Measurements from ENCODE around the gene STON2.
"Not testable (repeated sequence)": the region's sequence is repeated elsewhere in the genome, so short reads cannot be mapped to it uniquely, and the experiment has no call there.

The STON2 gene

GRCh38 chr14:81432219-81432661 lies 32.1 kb upstream of the STON2 start:
- H3K27me3 Mint-ChIP-seq (ENCODE audit: low read depth), result peaks cover 57% of the 10 kb centered on the region

DNA sequence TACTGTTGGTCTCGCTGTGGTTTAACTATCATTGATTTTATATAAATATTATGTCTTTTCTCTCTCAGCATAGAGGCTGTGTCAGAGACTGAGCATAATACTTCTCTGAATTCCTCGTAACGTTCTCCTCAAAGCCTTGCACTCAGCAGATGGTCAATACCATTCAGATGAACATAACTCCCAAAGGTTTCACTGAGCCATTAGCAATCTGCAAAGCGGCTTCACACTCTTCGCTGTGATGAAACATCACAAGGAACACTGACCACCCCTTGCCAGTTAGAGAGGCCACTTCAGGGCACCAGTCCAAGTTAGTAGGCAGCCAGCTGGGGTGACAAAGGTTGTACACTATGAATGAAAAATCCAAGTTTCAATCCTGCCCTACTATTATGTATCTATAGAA lies 30.1 kb upstream of the STON2 start:
- Mint-ChIP-seq H3K36me3 (ENCODE audit: low read depth) (no peaks in the 10 kb centered on the region), H3K27ac (no peak overlapping the region), H3K9me3 (no peaks in the 10 kb centered on the region), H3K4me3 (no peak overlapping the region), H3K4me1 (ENCODE audit: low read depth) (peaks cover under 1% of the 10 kb centered on the region), H3K27me3 (ENCODE audit: low read depth) (peaks cover 54% of the 10 kb centered on the region)

More at GRCh38 chr14:81432219-81432661, 32.1 kb upstream of the STON2 start:
- peaks cover 8% of the 10 kb centered on the region for H3K4me1 Mint-ChIP-seq (ENCODE audit: low read depth)
- no peak overlapping the region for H3K4me3 Mint-ChIP-seq
- no peaks in the 10 kb centered on the region for H3K9me3 Mint-ChIP-seq
- no peak overlapping the region for H3K27ac Mint-ChIP-seq
- H3K36me3 Mint-ChIP-seq (ENCODE audit: low read depth), result no peaks in the 10 kb centered on the region

- not testable (repeated sequence) for H3K9me3 Mint-ChIP-seq; H3K4me3 Mint-ChIP-seq; H3K36me3 Mint-ChIP-seq (ENCODE audit: low read depth); H3K4me1 Mint-ChIP-seq (ENCODE audit: low read depth); H3K27ac Mint-ChIP-seq
- H3K27me3 Mint-ChIP-seq (ENCODE audit: low read depth), result peaks cover 49% of the 10 kb centered on the region
Observed at GRCh38 chr14:81429749-81430148, 29.6 kb upstream of the STON2 start.

DNA sequence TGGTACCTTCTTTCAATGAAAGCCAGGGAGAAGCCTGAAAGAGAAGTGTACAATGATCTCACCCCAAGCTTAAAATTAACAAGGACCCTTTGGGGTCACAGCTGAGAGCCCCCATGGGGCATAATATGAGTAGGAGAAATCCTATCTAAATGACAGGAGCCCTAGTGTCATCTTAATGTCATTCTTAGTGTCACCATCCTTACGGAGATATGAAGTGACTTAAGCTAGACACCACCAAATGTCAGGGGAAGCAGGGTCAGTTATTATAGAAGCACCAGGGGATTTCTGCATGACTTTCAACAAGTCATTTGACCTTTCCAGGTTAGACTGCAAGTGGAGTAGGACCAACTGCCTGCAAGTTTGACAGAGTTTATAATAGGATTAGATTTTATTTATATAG lies 28.9 kb upstream of the STON2 start:
- H3K9me3 Mint-ChIP-seq, result no peaks in the 10 kb centered on the region
- no peaks in the 10 kb centered on the region for H3K36me3 Mint-ChIP-seq (ENCODE audit: low read depth)
- no peak overlapping the region for H3K27ac Mint-ChIP-seq
- H3K4me3 Mint-ChIP-seq, result no peak overlapping the region
- H3K27me3 Mint-ChIP-seq (ENCODE audit: low read depth), result peaks cover 42% of the 10 kb centered on the region
- H3K4me1 Mint-ChIP-seq (ENCODE audit: low read depth), result no peaks in the 10 kb centered on the region

DNA sequence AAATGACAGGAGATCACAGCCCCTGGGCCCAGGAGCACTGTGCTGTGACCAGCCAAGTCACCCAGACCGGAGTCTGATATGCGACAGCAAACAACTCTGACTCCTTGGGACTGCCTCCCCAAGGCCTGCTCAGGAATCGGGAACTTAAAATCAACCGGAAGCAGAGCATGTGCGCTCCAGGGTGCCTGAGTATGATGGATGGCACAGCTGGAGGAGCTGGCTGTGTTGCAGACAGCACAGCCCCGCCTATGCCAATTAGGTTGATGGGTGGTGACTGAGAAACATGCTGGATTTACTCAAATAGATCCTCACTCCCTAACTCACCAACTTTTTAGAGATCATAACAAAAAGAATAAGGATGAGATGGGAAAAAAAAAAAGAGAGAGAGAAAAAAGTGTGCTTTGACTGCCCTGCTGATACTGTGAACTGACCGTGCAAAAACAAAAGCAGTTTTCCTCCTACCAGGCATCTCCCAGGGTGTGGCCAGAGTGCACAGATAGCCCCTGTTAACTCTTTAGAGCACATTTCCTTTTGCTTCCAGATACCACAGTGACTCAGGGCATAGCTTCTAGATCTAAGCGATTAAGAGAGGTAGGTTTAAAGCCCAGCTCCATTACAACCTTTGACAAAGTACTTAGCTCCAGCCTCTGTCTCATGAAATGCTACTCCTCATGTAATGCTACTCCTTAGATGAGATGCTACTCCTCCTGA lies 27.4 kb upstream of the STON2 start:
- Mint-ChIP-seq H3K27ac (no peak overlapping the region), H3K9me3 (no peaks in the 10 kb centered on the region), H3K36me3 (ENCODE audit: low read depth) (no peaks in the 10 kb centered on the region), H3K4me1 (ENCODE audit: low read depth) (no peaks in the 10 kb centered on the region), H3K27me3 (ENCODE audit: low read depth) (peaks cover 27% of the 10 kb centered on the region), H3K4me3 (no peak overlapping the region)

DNA sequence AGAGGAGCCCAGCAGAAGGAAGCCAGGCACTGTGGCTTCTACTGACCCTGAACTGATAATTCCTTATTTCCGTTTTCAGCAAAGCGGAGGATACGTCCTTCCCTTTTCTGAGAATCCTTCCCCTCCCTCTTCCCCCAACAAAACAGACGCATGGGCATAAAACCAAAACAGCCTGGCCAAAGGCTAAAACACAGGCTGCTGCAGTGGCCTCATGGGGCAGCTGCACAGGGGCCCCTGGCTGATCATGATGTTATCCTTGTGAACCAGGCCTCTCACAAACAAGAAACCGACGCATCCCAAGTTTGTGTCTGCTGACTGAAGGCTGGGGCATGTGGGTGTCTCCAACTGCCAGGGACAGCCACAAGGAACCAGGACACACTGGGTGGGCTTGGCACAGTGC lies 23.4 kb upstream of the STON2 start:
- Mint-ChIP-seq H3K9me3 (peaks cover 4% of the 10 kb centered on the region), H3K27ac (no peak overlapping the region), H3K27me3 (ENCODE audit: low read depth) (peaks cover 14% of the 10 kb centered on the region), H3K36me3 (ENCODE audit: low read depth) (no peaks in the 10 kb centered on the region), H3K4me1 (ENCODE audit: low read depth) (no peaks in the 10 kb centered on the region), H3K4me3 (no peak overlapping the region)

DNA sequence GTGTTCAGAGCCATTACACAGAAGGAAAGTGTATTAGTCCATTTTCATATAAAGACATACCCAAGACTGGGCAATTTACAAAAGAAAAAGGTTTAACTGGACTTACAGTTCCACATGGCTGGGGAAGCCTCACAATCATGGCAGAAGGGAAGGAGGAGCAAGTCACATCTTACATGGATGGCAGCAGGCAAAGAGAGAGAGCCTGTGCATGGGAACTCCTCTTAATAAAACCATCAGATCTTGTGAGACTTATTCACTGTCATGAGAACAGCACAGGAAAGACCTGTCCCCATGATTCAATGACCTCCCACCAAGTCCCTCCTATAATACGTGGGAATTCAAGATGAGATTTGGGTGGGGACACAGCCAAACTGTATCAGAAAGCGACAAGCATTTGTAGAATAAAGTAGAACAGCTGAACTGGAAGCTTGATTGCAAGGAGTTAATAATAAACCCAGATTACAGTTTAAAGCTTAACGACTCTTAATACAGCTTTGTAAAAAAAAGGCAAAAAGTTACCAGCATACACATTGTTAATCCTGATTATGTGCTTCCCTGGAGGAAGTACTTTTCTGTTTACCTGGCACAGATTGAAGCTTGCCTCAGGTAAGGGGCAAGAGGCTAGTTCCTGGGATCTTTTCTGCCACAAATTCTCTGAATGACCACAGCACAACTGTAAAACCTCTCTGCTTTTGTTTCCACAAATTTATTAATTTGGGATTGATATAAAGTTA lies 18.1 kb upstream of the STON2 start:
- Mint-ChIP-seq H3K4me1 (ENCODE audit: low read depth) (peaks cover 2% of the 10 kb centered on the region), H3K4me3 (no peak overlapping the region), H3K27me3 (ENCODE audit: low read depth) (peaks cover 4% of the 10 kb centered on the region)

GRCh38 chr14:81416981-81417380 lies 16.9 kb upstream of the STON2 start:
- Mint-ChIP-seq H3K27me3 (ENCODE audit: low read depth) (peaks cover 4% of the 10 kb centered on the region), H3K4me1 (ENCODE audit: low read depth) (peaks cover 2% of the 10 kb centered on the region), H3K9me3 (peaks cover 10% of the 10 kb centered on the region), H3K27ac (no peak overlapping the region), H3K4me3 (no peak overlapping the region), H3K36me3 (ENCODE audit: low read depth) (no peaks in the 10 kb centered on the region)

More for the DNA sequence above, 18.1 kb upstream of the STON2 start:
- Mint-ChIP-seq H3K27ac (no peak overlapping the region), H3K36me3 (ENCODE audit: low read depth) (no peaks in the 10 kb centered on the region), H3K9me3 (peaks cover 10% of the 10 kb centered on the region)

- peaks cover 10% of the 10 kb centered on the region for H3K9me3 Mint-ChIP-seq
- no peak overlapping the region for H3K27ac Mint-ChIP-seq
- H3K4me1 Mint-ChIP-seq (ENCODE audit: low read depth), result peaks cover 2% of the 10 kb centered on the region
- peaks cover 4% of the 10 kb centered on the region for H3K27me3 Mint-ChIP-seq (ENCODE audit: low read depth)
- no peaks in the 10 kb centered on the region for H3K36me3 Mint-ChIP-seq (ENCODE audit: low read depth)
- no peak overlapping the region for H3K4me3 Mint-ChIP-seq
Observed at GRCh38 chr14:81416194-81416952, 16.2 kb upstream of the STON2 start.

DNA sequence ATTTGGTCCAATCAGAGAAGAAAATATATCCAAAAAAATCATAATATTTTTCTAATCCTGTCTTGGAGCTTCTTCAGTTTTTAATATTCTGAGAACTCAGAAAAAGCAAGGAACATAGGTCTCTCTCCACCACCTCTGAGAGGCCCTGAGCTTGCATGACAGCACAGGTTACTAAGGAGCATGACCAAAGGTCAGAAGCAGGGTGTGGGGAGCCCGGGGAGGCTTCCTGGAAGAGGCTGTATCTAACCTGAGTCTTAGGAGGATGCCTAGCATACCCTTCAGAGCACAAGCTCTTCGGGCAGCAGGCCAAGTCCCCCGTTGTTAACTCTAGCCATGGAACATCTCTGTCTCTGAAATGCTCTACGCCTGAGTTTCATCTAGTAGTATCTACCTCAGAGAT lies 15.7 kb upstream of the STON2 start:
- Mint-ChIP-seq H3K4me3 (no peak overlapping the region), H3K36me3 (ENCODE audit: low read depth) (no peaks in the 10 kb centered on the region), H3K9me3 (peaks cover 10% of the 10 kb centered on the region), H3K27me3 (ENCODE audit: low read depth) (peaks cover 4% of the 10 kb centered on the region), H3K27ac (no peak overlapping the region), H3K4me1 (ENCODE audit: low read depth) (peaks cover 2% of the 10 kb centered on the region)

DNA sequence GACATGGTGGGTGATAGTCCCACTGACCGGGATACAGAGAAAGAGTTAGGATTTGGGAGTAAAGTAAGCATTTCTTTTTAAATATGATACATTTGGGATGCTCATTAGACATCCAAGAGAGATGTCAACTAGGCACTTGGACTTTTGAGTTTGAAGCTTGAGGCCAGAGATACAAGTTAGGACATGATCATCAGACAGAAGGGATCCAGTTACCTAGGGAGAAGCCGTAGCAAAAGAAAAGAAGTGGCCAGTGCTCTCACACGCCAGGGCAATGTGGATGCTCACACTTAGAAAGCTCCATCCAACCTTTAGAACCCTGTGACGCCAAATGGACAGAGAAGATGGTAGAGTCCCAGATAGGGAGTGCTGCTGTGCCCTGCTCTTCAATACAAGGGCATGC lies 14.0 kb upstream of the STON2 start:
- peaks cover 2% of the 10 kb centered on the region for H3K4me1 Mint-ChIP-seq (ENCODE audit: low read depth)
- H3K27ac Mint-ChIP-seq, result no peak overlapping the region
- H3K4me3 Mint-ChIP-seq, result no peak overlapping the region
- H3K27me3 Mint-ChIP-seq (ENCODE audit: low read depth), result peaks cover 4% of the 10 kb centered on the region
- peaks cover 5% of the 10 kb centered on the region for H3K9me3 Mint-ChIP-seq
- H3K36me3 Mint-ChIP-seq (ENCODE audit: low read depth), result no peaks in the 10 kb centered on the region

DNA sequence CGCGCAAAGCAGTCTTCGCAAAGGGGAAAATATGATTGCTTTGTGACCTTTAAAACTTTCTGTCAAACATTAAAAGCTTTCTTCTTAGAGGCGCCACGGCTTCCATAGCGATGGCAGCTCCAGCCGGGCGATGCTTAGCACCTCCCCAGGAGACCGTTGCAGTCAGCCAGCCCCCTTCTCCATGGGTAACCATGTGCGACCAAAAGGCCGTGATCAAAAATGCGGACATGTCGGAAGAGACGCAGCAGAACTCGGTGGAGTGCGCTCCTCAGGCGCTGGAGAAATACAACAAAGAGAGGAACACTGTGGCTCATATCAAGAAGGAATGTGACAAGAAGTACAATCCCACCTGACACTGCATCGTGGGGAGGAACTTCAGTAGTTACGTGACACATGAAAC lies 12.7 kb upstream of the STON2 start:
- Mint-ChIP-seq H3K9me3 (peaks cover 5% of the 10 kb centered on the region), H3K27ac (no peak overlapping the region), H3K4me3 (no peak overlapping the region), H3K4me1 (ENCODE audit: low read depth) (peaks cover 2% of the 10 kb centered on the region), H3K27me3 (ENCODE audit: low read depth) (peaks cover 4% of the 10 kb centered on the region), H3K36me3 (ENCODE audit: low read depth) (no peaks in the 10 kb centered on the region)

GRCh38 chr14:81408595-81408994 lies 8.5 kb upstream of the STON2 start:
- Mint-ChIP-seq H3K9me3 (no peaks in the 10 kb centered on the region), H3K27ac (no peak overlapping the region), H3K4me1 (ENCODE audit: low read depth) (no peaks in the 10 kb centered on the region), H3K4me3 (no peak overlapping the region), H3K27me3 (ENCODE audit: low read depth) (peaks cover 11% of the 10 kb centered on the region), H3K36me3 (ENCODE audit: low read depth) (no peaks in the 10 kb centered on the region)

GRCh38 chr14:81406863-81407262 lies 6.7 kb upstream of the STON2 start:
- Mint-ChIP-seq H3K4me3 (no peak overlapping the region), H3K9me3 (no peaks in the 10 kb centered on the region), H3K36me3 (ENCODE audit: low read depth) (no peaks in the 10 kb centered on the region), H3K27me3 (ENCODE audit: low read depth) (peaks cover 12% of the 10 kb centered on the region), H3K27ac (no peak overlapping the region), H3K4me1 (ENCODE audit: low read depth) (peaks cover under 1% of the 10 kb centered on the region)

DNA sequence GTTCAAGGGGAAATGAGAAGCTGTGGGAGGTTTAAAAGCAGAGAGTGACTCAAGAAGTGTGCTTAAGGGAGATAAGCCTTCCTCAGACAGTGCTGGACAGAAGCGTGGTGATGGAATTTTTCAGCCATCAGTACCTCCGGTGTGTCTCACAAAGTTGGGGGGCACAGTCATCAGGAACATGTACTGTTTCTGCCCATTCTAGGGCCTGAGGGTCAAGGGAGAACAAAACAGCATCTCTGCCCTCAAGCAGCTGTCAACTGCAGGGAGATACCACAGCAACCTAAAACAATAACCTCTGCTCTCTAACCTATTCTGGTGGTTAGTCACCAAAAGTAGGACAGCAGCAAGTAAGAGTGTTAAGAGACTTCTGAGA lies 2.0 kb upstream of the STON2 start:
- peaks cover 11% of the 10 kb centered on the region for H3K4me1 Mint-ChIP-seq (ENCODE audit: low read depth)
- H3K36me3 Mint-ChIP-seq (ENCODE audit: low read depth), result no peaks in the 10 kb centered on the region
- no peaks in the 10 kb centered on the region for H3K9me3 Mint-ChIP-seq
- no peak overlapping the region for H3K4me3 Mint-ChIP-seq
- H3K27ac Mint-ChIP-seq, result no peak overlapping the region
- peaks cover 12% of the 10 kb centered on the region for H3K27me3 Mint-ChIP-seq (ENCODE audit: low read depth)
